ENCODE measurements around the gene DCDC2B.

DCDC2B gene

GRCh38 chr1:32263744-32264143, 54.9 kb downstream of the DCDC2B start:
- peaks cover 13% of the 10 kb centered on the region; the same call in 1 of the 2 replicates for H3K4me1 ChIP-seq (ENCODE audit: low read length)
- H4K20me1 ChIP-seq (ENCODE audit: insufficient read depth, low read length) = no peaks in the 10 kb centered on the region
- no peaks in the 10 kb centered on the region for H3K79me2 ChIP-seq (ENCODE audit: low read length)
- no peaks in the 10 kb centered on the region for H3K27me3 ChIP-seq (ENCODE audit: low read depth, low read length)
- H3K9me3 ChIP-seq (ENCODE audit: insufficient read depth, low read length) = no peaks in the 10 kb centered on the region
- H3K27ac ChIP-seq (ENCODE audit: low read length) = no peak overlapping the region
- no peak overlapping the region for H2AFZ ChIP-seq (ENCODE audit: low read depth, low read length)
- TF ChIP-seq EZH2phosphoT487 (IDR thresholded peaks at IDR 0.05; ENCODE audit: low read depth) (no peak), CTCF (IDR thresholded peaks at IDR 0.05; ENCODE audit: low read depth, low read length) (no peak)
- H3K4me3 ChIP-seq (ENCODE audit: low read length) = no peak overlapping the region
- no peak overlapping the region for H3K9ac ChIP-seq (ENCODE audit: low read length)
- no peaks in the 10 kb centered on the region for H3K36me3 ChIP-seq (replicated peaks; ENCODE audit: low read depth, low read length)
- no peak overlapping the region for H3K4me2 ChIP-seq (ENCODE audit: low read length)
